ENCODE data around the gene SMR3B. TPM values are rescaled to one million over a fixed set of nuclear protein-coding genes. Genes with fewer than 3 reads are reported as not detected.

SMR3B gene
- not detected for total RNA-seq

GRCh38 chr4:70382691-70383181 lies at the start of gene SMR3B:
SMR3B (plus strand) TSS chr4:70383131; CDS start chr4:70384511, 1,380 bp downstream.
- H3K4me3 ChIP-seq (ENCODE audit: low read length in 3 of 3) = no peak within 1 kb of the TSS
- no peaks in the 10 kb centered on the region for H3K9me3 ChIP-seq (ENCODE audit: control insufficient read depth in 3 of 3, low read length in 3 of 3)
- no peak within 1 kb of the TSS for H3K9ac ChIP-seq (ENCODE audit: low read depth in 1 of 3, low read length in 3 of 3)
- no peaks in the 10 kb centered on the region for H3K27me3 ChIP-seq (ENCODE audit: control insufficient read depth in 3 of 3, insufficient read depth in 3 of 3, low read length in 3 of 3)
- H3K36me3 ChIP-seq (ENCODE audit: control insufficient read depth in 3 of 3, insufficient read depth in 3 of 3, low read length in 3 of 3) = no peaks in the 10 kb centered on the region
- no peak within 1 kb of the TSS for H3K27ac ChIP-seq (ENCODE audit: low read depth, low read length)
- no peaks in the 10 kb centered on the region for H3K4me1 ChIP-seq (ENCODE audit: control insufficient read depth in 3 of 3, insufficient read depth in 3 of 3, low read length in 3 of 3)

GRCh38 chr4:70334681-70335080 lies 48.2 kb upstream of the SMR3B start, which contains the start of gene CABS1:
CABS1 (plus strand) TSS chr4:70334981; CDS start chr4:70335040, 59 bp downstream.
- no peaks in the 10 kb centered on the region for H3K27me3 ChIP-seq (ENCODE audit: control insufficient read depth in 3 of 3, insufficient read depth in 3 of 3, low read length in 3 of 3)
- no peaks in the 10 kb centered on the region for H3K36me3 ChIP-seq (ENCODE audit: control insufficient read depth in 3 of 3, insufficient read depth in 3 of 3, low read length in 3 of 3)
- no peaks in the 10 kb centered on the region for H3K4me1 ChIP-seq (ENCODE audit: control insufficient read depth in 3 of 3, insufficient read depth in 3 of 3, low read length in 3 of 3)
- no peak within 1 kb of the TSS for H3K9ac ChIP-seq (ENCODE audit: low read depth in 1 of 3, low read length in 3 of 3)
- H3K4me3 ChIP-seq (ENCODE audit: low read length in 3 of 3) = no peak within 1 kb of the TSS
- no peak within 1 kb of the TSS for H3K27ac ChIP-seq (ENCODE audit: low read depth, low read length)
- no peaks in the 10 kb centered on the region for H3K9me3 ChIP-seq (ENCODE audit: control insufficient read depth in 3 of 3, low read length in 3 of 3)

GRCh38 chr4:70336043-70336442 lies 46.9 kb upstream of the SMR3B start:
- Histone ChIP-seq H3K27me3 (ENCODE audit: control insufficient read depth in 3 of 3, insufficient read depth in 3 of 3, low read length in 3 of 3) (no peaks in the 10 kb centered on the region), H3K27ac (ENCODE audit: low read depth, low read length) (no peak overlapping the region), H3K9me3 (ENCODE audit: control insufficient read depth in 3 of 3, low read length in 3 of 3) (no peaks in the 10 kb centered on the region), H3K4me3 (ENCODE audit: low read length in 3 of 3) (no peak overlapping the region), H3K36me3 (ENCODE audit: control insufficient read depth in 3 of 3, insufficient read depth in 3 of 3, low read length in 3 of 3) (no peaks in the 10 kb centered on the region), H3K9ac (ENCODE audit: low read depth in 1 of 3, low read length in 3 of 3) (no peak overlapping the region), H3K4me1 (ENCODE audit: control insufficient read depth in 3 of 3, insufficient read depth in 3 of 3, low read length in 3 of 3) (no peaks in the 10 kb centered on the region)

- H3K27ac ChIP-seq (ENCODE audit: low read depth, low read length) = no peak overlapping the region
- no peaks in the 10 kb centered on the region for H3K4me1 ChIP-seq (ENCODE audit: control insufficient read depth in 3 of 3, insufficient read depth in 3 of 3, low read length in 3 of 3)
- no peaks in the 10 kb centered on the region for H3K36me3 ChIP-seq (ENCODE audit: control insufficient read depth in 3 of 3, insufficient read depth in 3 of 3, low read length in 3 of 3)
Observed at GRCh38 chr4:70337886-70338420, 45.0 kb upstream of the SMR3B start.

GRCh38 chr4:70356185-70356584 lies 26.7 kb upstream of the SMR3B start:
- Histone ChIP-seq H3K4me1 (ENCODE audit: control insufficient read depth in 3 of 3, insufficient read depth in 3 of 3, low read length in 3 of 3) (no peaks in the 10 kb centered on the region), H3K9ac (ENCODE audit: low read depth in 1 of 3, low read length in 3 of 3) (no peak overlapping the region), H3K36me3 (ENCODE audit: control insufficient read depth in 3 of 3, insufficient read depth in 3 of 3, low read length in 3 of 3) (no peaks in the 10 kb centered on the region), H3K27me3 (ENCODE audit: control insufficient read depth in 3 of 3, insufficient read depth in 3 of 3, low read length in 3 of 3) (no peaks in the 10 kb centered on the region), H3K4me3 (ENCODE audit: low read length in 3 of 3) (no peak overlapping the region), H3K27ac (ENCODE audit: low read depth, low read length) (no peak overlapping the region), H3K9me3 (ENCODE audit: control insufficient read depth in 3 of 3, low read length in 3 of 3) (no peaks in the 10 kb centered on the region)

More at GRCh38 chr4:70337886-70338420, 45.0 kb upstream of the SMR3B start:
- no peak overlapping the region for H3K9ac ChIP-seq (ENCODE audit: low read depth in 1 of 3, low read length in 3 of 3)
- no peaks in the 10 kb centered on the region for H3K27me3 ChIP-seq (ENCODE audit: control insufficient read depth in 3 of 3, insufficient read depth in 3 of 3, low read length in 3 of 3)
- H3K9me3 ChIP-seq (ENCODE audit: control insufficient read depth in 3 of 3, low read length in 3 of 3) = no peaks in the 10 kb centered on the region
- H3K4me3 ChIP-seq (ENCODE audit: low read length in 3 of 3) = no peak overlapping the region

GRCh38 chr4:70359115-70359661 lies 23.7 kb upstream of the SMR3B start:
- Histone ChIP-seq H3K27me3 (ENCODE audit: control insufficient read depth in 3 of 3, insufficient read depth in 3 of 3, low read length in 3 of 3) (no peaks in the 10 kb centered on the region), H3K9ac (ENCODE audit: low read depth in 1 of 3, low read length in 3 of 3) (no peak overlapping the region), H3K27ac (ENCODE audit: low read depth, low read length) (no peak overlapping the region), H3K4me3 (ENCODE audit: low read length in 3 of 3) (no peak overlapping the region), H3K4me1 (ENCODE audit: control insufficient read depth in 3 of 3, insufficient read depth in 3 of 3, low read length in 3 of 3) (no peaks in the 10 kb centered on the region), H3K9me3 (ENCODE audit: control insufficient read depth in 3 of 3, low read length in 3 of 3) (no peaks in the 10 kb centered on the region), H3K36me3 (ENCODE audit: control insufficient read depth in 3 of 3, insufficient read depth in 3 of 3, low read length in 3 of 3) (no peaks in the 10 kb centered on the region)

- Histone ChIP-seq H3K4me3 (ENCODE audit: low read length in 3 of 3) (no peak within 1 kb of the TSS), H3K4me1 (ENCODE audit: control insufficient read depth in 3 of 3, insufficient read depth in 3 of 3, low read length in 3 of 3) (no peaks in the 10 kb centered on the region), H3K27me3 (ENCODE audit: control insufficient read depth in 3 of 3, insufficient read depth in 3 of 3, low read length in 3 of 3) (no peaks in the 10 kb centered on the region), H3K36me3 (ENCODE audit: control insufficient read depth in 3 of 3, insufficient read depth in 3 of 3, low read length in 3 of 3) (no peaks in the 10 kb centered on the region), H3K27ac (ENCODE audit: low read depth, low read length) (no peak within 1 kb of the TSS), H3K9me3 (ENCODE audit: control insufficient read depth in 3 of 3, low read length in 3 of 3) (no peaks in the 10 kb centered on the region), H3K9ac (ENCODE audit: low read depth in 1 of 3, low read length in 3 of 3) (no peak within 1 kb of the TSS)
Observed at GRCh38 chr4:70360460-70360859, 22.5 kb upstream of the SMR3B start, which contains the start of gene SMR3A. SMR3A (plus strand) TSS chr4:70360760; CDS start chr4:70362116, 1,356 bp downstream.

GRCh38 chr4:70364002-70364401 lies 18.9 kb upstream of the SMR3B start:
- Histone ChIP-seq H3K36me3 (ENCODE audit: control insufficient read depth in 3 of 3, insufficient read depth in 3 of 3, low read length in 3 of 3) (no peaks in the 10 kb centered on the region), H3K4me1 (ENCODE audit: control insufficient read depth in 3 of 3, insufficient read depth in 3 of 3, low read length in 3 of 3) (no peaks in the 10 kb centered on the region), H3K9ac (ENCODE audit: low read depth in 1 of 3, low read length in 3 of 3) (no peak overlapping the region), H3K4me3 (ENCODE audit: low read length in 3 of 3) (no peak overlapping the region), H3K27ac (ENCODE audit: low read depth, low read length) (no peak overlapping the region), H3K9me3 (ENCODE audit: control insufficient read depth in 3 of 3, low read length in 3 of 3) (no peaks in the 10 kb centered on the region), H3K27me3 (ENCODE audit: control insufficient read depth in 3 of 3, insufficient read depth in 3 of 3, low read length in 3 of 3) (no peaks in the 10 kb centered on the region)

GRCh38 chr4:70365479-70365878 lies 17.5 kb upstream of the SMR3B start:
- no peak overlapping the region for H3K9ac ChIP-seq (ENCODE audit: low read depth in 1 of 3, low read length in 3 of 3)
- H3K36me3 ChIP-seq (ENCODE audit: control insufficient read depth in 3 of 3, insufficient read depth in 3 of 3, low read length in 3 of 3) = no peaks in the 10 kb centered on the region
- H3K4me3 ChIP-seq (ENCODE audit: low read length in 3 of 3) = no peak overlapping the region
- H3K27me3 ChIP-seq (ENCODE audit: control insufficient read depth in 3 of 3, insufficient read depth in 3 of 3, low read length in 3 of 3) = no peaks in the 10 kb centered on the region
- H3K4me1 ChIP-seq (ENCODE audit: control insufficient read depth in 3 of 3, insufficient read depth in 3 of 3, low read length in 3 of 3) = no peaks in the 10 kb centered on the region
- H3K27ac ChIP-seq (ENCODE audit: low read depth, low read length) = no peak overlapping the region
- no peaks in the 10 kb centered on the region for H3K9me3 ChIP-seq (ENCODE audit: control insufficient read depth in 3 of 3, low read length in 3 of 3)

- H3K9ac ChIP-seq (ENCODE audit: low read depth in 1 of 3, low read length in 3 of 3) = no peak overlapping the region
- H3K9me3 ChIP-seq (ENCODE audit: control insufficient read depth in 3 of 3, low read length in 3 of 3) = no peaks in the 10 kb centered on the region
- H3K36me3 ChIP-seq (ENCODE audit: control insufficient read depth in 3 of 3, insufficient read depth in 3 of 3, low read length in 3 of 3) = no peaks in the 10 kb centered on the region
- H3K4me1 ChIP-seq (ENCODE audit: control insufficient read depth in 3 of 3, insufficient read depth in 3 of 3, low read length in 3 of 3) = no peaks in the 10 kb centered on the region
- H3K27ac ChIP-seq (ENCODE audit: low read depth, low read length) = no peak overlapping the region
- no peak overlapping the region for H3K4me3 ChIP-seq (ENCODE audit: low read length in 3 of 3)
- H3K27me3 ChIP-seq (ENCODE audit: control insufficient read depth in 3 of 3, insufficient read depth in 3 of 3, low read length in 3 of 3) = no peaks in the 10 kb centered on the region
Observed at GRCh38 chr4:70367813-70368212, 15.1 kb upstream of the SMR3B start.
